Ovary (tissue), 9 donors: ENCODE results near the gene TSGA10. TPM values are rescaled to one million over a fixed set of nuclear protein-coding genes. Genes with fewer than 3 reads are reported as not detected.

Experiments used
- DNase-seq, 5 donors: peaks; one replicate each; pipeline ENCODE4 v3.0.0-alpha.2; 2019 to 2020
- H3K27ac ChIP-seq, 2 donors: fragments of 200-600 bp; one replicate each; pipeline versions ENCODE4 v1.5.1 to v1.8.0; 2019 to 2022
- H3K27me3 ChIP-seq: fragments of 200-600 bp; one replicate; pipeline ENCODE4 v1.8.0; 2022
- H3K36me3 ChIP-seq: fragments of 200-600 bp; sonication (generic); one replicate; pipeline ENCODE4 v1.5.1; 2019
- H3K4me1 ChIP-seq: one replicate; pipeline ENCODE4 v1.8.1; 2013; ENCODE audit warnings: mild to moderate bottlenecking, moderate library complexity; ENCODE audit not compliant: insufficient read depth
- H3K4me3 ChIP-seq: fragments of 200-600 bp; sonication (generic); one replicate; pipeline ENCODE4 v1.5.1; 2017
- H3K9me3 ChIP-seq, 2 donors: fragments of 200-600 bp in 1 of 2; sonication (generic) in 1 of 2; one replicate each; pipeline versions ENCODE4 v1.5.1 to v1.8.1; 2013 to 2019; ENCODE audit warnings: mild to moderate bottlenecking in 1 of 2, moderate library complexity in 1 of 2
- EP300 ChIP-seq: sonication (generic); formaldehyde crosslinking; IDR thresholded peaks from one replicate; pipeline ENCODE4 v1.6.1; 2017; ENCODE audit warnings: antibody characterized with exemption
- POLR2A ChIP-seq: fragments of 450-650 bp; IDR thresholded peaks from one replicate; pipeline ENCODE4 v1.6.1; 2017; ENCODE audit warnings: antibody characterized with exemption, mild to moderate bottlenecking, moderate library complexity
- WGBS, 3 donors: extraction: QIAGEN DNeasy Blood & Tissue Kit in 1 of 3; methylation state at CpG; one replicate each; pipeline versions ENCODE4 v1.1.5 to v1.1.7; 2013 to 2017; 5-methylcytosine and 5-hydroxymethylcytosine counted together
- intact Hi-C, 4 donors: fragments of 100-400 bp; cut with DNase I; formaldehyde crosslinking; loops; one replicate each; pipeline versions ENCODE4 v1.11.0 to v1.15.1; 2022 to 2023
- polyA plus RNA-seq, 2 donors: library from polyadenylated mRNA; stranded (reverse); fragments of 200-250 nt in 1 of 2; fragments of 350-450 nt in 1 of 2; fragmentation: Illumina TruSeq in 1 of 2; extraction: RNeasy Lipid Tissue Mini Kit (QIAGEN cat#74804) in 1 of 2; gene quantifications; one replicate each; pipeline ENCODE4 v1.2.3, GENCODE V29; 2013 to 2014
- total RNA-seq, 7 donors: library from RNA; depleted of rRNA in 2 of 7; stranded (reverse); fragments of >200 nt in 2 of 7; fragmentation: NEBNext Ultra II Directional in 3 of 7; extraction: Animal tissue kit (Norgen Biotek cat#: 25700) in 3 of 7; gene quantifications; one replicate each; pipeline versions ENCODE4 v1.1.0 to v1.2.4, GENCODE V29; 2016 to 2023
- TF ChIP-seq, protein P1 (sequence below), 3 donors: fragments of 450-650 bp in 2 of 3; fragments of 200-600 bp in 1 of 3; IDR thresholded peaks; one replicate each; pipeline versions ENCODE4 v1.5.1 to v1.8.0; 2016 to 2022; ENCODE audit warnings: antibody characterized with exemption in 3 of 3, mild to moderate bottlenecking in 1 of 3
- donor health status: DM: no; HTN: no; CAD: no; lungs with moderate emphysema.
- donor health status: DM: no; HTN: no; CAD: no.
- donor health status: Bipolar disorder and iron deficiency.
- donor health status: DM: yes; HTN: yes; CAD: no.
- donor health status: DM: no; HTN: no; CAD: no.
- donor health status: DM: yes; HTN: yes; CAD: no.

TSGA10 gene
- total and polyA plus RNA-seq, 9 donors: 1.8 to 35.5 (median 8.6) TPM

DNA sequence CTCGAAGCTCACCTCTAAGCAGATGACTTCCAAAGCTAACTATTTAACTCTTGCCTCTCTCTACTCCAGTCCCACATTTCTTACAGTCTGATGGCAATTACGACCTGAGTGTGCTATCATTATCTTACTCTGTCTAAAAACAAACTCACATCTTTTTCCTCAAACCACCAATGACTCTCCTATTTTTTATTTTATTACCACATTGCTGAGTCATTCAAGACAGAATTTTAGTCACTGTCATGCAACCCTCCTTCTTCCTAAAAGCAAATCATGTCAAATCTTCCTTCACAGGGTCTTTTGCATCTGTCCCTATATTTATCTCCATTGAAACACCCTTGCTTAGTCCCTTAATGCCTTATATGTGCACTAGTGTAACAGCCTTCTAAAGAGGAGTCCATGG is 47.8 kb downstream of the TSGA10 start:
- 63 to 67% (median 64%) methylated on average over 2 of the region's 2 CpGs for WGBS, 3 donors
- H3K9me3 ChIP-seq: no peaks in the 10 kb centered on the region
- H3K27ac ChIP-seq: no peak overlapping the region
- H3K27me3 ChIP-seq: no peaks in the 10 kb centered on the region
- no peaks in the 10 kb centered on the region for H3K4me1 ChIP-seq
- H3K36me3 ChIP-seq: no peaks in the 10 kb centered on the region
- intact Hi-C loops: no loop called here
- no peak for DNase-seq
- TF ChIP-seq POLR2A: no peak
- TF ChIP-seq EP300: no peak
- TF ChIP-seq, protein P1, sequence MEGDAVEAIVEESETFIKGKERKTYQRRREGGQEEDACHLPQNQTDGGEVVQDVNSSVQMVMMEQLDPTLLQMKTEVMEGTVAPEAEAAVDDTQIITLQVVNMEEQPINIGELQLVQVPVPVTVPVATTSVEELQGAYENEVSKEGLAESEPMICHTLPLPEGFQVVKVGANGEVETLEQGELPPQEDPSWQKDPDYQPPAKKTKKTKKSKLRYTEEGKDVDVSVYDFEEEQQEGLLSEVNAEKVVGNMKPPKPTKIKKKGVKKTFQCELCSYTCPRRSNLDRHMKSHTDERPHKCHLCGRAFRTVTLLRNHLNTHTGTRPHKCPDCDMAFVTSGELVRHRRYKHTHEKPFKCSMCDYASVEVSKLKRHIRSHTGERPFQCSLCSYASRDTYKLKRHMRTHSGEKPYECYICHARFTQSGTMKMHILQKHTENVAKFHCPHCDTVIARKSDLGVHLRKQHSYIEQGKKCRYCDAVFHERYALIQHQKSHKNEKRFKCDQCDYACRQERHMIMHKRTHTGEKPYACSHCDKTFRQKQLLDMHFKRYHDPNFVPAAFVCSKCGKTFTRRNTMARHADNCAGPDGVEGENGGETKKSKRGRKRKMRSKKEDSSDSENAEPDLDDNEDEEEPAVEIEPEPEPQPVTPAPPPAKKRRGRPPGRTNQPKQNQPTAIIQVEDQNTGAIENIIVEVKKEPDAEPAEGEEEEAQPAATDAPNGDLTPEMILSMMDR (IDR thresholded peaks at IDR 0.05): no peak
- H3K4me3 ChIP-seq: no peak overlapping the region

DNA sequence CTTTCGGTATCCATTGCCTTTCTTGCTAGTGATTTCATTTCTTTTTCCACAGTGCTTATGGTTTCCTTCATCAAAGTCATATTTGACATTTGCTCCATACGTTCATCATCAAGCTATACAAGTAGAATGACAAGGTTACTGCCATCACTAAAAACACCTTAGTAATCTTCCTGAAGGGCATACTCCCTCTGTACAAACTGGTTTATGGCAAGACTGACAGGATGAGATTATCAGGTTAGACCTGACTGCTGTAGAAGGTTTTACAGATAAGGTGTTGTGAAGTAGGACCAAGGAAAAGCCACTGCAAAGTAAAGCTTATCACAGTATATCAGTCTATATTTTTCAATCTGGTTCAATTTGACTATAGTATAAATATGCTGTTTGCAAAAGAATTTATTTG is 50.7 kb downstream of the TSGA10 start:
- H3K27me3 ChIP-seq: no peaks in the 10 kb centered on the region
- H3K36me3 ChIP-seq: no peaks in the 10 kb centered on the region
- intact Hi-C loops: no loop called here
- TF ChIP-seq EP300 (no peak), POLR2A (no peak)
- TF ChIP-seq, protein P1 (IDR thresholded peaks at IDR 0.05): no peak
- 84 to 93% (median 93%) methylated on average over 2 of the region's 2 CpGs for WGBS, 3 donors
- H3K4me3 ChIP-seq: no peak overlapping the region
- H3K9me3 ChIP-seq: no peaks in the 10 kb centered on the region
- no peak for DNase-seq
- H3K4me1 ChIP-seq: no peaks in the 10 kb centered on the region
- no peak overlapping the region for H3K27ac ChIP-seq

DNA sequence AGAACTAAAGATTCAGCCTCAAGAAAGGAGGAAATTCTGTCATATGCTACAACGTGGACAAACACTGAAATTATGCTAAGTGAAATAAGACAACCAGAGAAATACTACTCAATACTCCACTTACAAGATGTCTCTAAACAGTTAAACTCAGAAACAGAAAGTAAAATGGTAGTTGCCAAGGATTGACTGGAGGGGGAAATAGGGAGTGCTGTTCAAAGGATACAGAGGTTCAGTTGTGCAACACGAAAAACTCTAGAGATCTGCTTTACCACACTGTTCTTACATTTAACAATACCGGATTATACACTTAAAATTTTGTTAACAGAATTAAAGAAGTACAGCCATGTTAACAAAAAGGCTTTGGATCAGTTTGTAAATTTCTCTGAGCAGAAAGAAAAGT is 53.0 kb downstream of the TSGA10 start:
- Histone ChIP-seq H3K4me1 (no peaks in the 10 kb centered on the region), H3K27ac (no peak overlapping the region), H3K4me3 (no peak overlapping the region), H3K36me3 (no peaks in the 10 kb centered on the region), H3K9me3 (no peaks in the 10 kb centered on the region), H3K27me3 (no peaks in the 10 kb centered on the region)
- intact Hi-C loops: no loop called here
- no peak for DNase-seq
- WGBS, 3 donors: 10 to 13% (median 11%) methylated on average over 3 of the region's 3 CpGs
- TF ChIP-seq, protein P1 (IDR thresholded peaks at IDR 0.05): no peak
- TF ChIP-seq EP300: no peak

DNA sequence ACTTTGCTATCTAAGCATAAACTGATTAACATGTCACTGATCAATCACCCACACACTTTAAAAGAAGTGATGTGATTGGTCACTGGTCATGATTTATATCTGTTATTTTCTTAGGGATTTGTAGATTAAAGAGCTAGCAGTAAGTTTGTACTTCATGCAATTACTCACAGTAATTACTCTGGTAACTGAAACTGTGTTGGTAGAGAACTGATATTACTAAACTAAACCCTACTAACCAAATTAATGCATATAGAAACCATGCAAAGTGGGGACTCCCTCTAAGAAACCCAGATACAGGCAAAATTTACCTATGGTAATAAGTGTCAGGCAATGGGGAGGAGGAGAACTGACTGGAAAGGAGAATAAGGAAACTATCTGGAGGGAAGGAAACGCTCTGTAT is 58.0 kb downstream of the TSGA10 start:
- Histone ChIP-seq H3K36me3 (no peaks in the 10 kb centered on the region), H3K4me1 (no peaks in the 10 kb centered on the region), H3K9me3 (no peaks in the 10 kb centered on the region), H3K27me3 (no peaks in the 10 kb centered on the region), H3K4me3 (no peak overlapping the region), H3K27ac (no peak overlapping the region)
- 90 to 93% (median 92%) methylated on average over 1 of the region's 1 CpG for WGBS, 3 donors
- intact Hi-C loops: no loop called here
- no peak for DNase-seq
- no peak for TF ChIP-seq POLR2A
- TF ChIP-seq, protein P1 (IDR thresholded peaks at IDR 0.05): no peak
- TF ChIP-seq EP300: no peak

DNA sequence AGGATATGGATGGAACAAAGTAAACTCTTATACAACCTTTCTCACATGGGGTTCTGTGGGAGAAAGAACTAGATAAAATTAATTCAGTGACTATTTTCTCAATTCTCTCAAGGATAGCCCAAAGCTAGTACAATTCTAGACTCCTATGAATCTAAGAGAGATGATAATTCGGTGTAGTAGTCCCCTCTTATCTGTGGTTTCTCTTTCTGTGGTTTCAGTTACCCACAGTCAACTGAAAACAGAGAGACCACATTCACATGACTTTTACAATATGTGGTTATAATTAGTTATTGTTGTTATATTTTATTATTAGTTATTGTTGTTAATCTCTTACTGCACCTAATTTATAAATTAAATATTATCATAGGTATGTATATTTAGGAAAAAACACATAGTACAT is 66.7 kb downstream of the TSGA10 start:
- no peak for TF ChIP-seq EP300
- TF ChIP-seq POLR2A: no peak
- TF ChIP-seq, protein P1 (IDR thresholded peaks at IDR 0.05): no peak
- H3K4me1 ChIP-seq: no peaks in the 10 kb centered on the region
- intact Hi-C loops: no loop called here
- no peaks in the 10 kb centered on the region for H3K9me3 ChIP-seq
- WGBS, 3 donors: 45 to 59% (median 47%) methylated on average over 1 of the region's 1 CpG
- H3K4me3 ChIP-seq: no peak overlapping the region
- DNase-seq: no peak
- H3K36me3 ChIP-seq: no peaks in the 10 kb centered on the region
- no peaks in the 10 kb centered on the region for H3K27me3 ChIP-seq
- H3K27ac ChIP-seq: no peak overlapping the region
